GM19043 (cell line): ENCODE measurements around the gene SYCN.
"Not testable (repeated sequence)": the region's sequence is repeated elsewhere in the genome, so short reads cannot be mapped to it uniquely, and the experiment has no call there.

ENCODE experiments used
- ATAC-seq: cut with Tn5 transposase; IDR thresholded peaks from one replicate; pipeline ENCODE4 v1.9.1; 2021; ENCODE audit warnings: low read depth; ENCODE audit not compliant: unreplicated experiment

The SYCN gene

DNA sequence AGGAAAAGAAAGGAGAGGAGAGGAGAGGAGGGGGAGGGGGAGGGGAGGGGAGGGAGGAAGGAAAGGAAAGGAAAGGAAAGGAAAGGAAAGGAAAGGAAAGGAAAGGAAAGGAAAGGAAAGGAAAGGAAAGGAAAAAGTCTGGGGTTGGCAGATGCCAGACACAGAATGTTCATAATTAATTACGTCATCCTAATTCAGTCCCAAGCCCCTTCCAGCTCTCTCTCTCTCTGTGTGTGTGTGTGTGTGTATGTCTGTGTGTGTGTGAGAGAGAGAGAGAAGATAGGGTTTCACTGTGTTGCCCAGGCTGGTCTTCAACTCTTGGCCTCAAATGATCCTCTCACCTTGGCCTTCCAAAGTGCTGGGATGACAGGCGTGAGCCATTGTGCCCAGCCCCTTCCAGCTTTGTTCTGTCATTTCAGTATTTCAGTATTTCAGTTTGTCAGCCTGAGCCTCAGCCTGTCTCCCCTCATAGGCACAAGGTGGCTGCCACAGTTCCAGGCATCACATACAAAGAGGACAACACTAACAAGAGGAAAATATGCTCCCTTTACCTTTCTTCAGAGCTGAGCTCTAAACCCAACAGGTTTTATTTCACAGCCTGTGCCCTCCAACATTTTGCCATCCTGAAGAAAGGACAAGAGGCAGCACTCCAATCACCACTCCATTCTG is 26.2 kb upstream of the SYCN start:
- no peak for ATAC-seq

GRCh38 chr19:39224910-39225309 is 20.8 kb upstream of the SYCN start:
- ATAC-seq = no peak

DNA sequence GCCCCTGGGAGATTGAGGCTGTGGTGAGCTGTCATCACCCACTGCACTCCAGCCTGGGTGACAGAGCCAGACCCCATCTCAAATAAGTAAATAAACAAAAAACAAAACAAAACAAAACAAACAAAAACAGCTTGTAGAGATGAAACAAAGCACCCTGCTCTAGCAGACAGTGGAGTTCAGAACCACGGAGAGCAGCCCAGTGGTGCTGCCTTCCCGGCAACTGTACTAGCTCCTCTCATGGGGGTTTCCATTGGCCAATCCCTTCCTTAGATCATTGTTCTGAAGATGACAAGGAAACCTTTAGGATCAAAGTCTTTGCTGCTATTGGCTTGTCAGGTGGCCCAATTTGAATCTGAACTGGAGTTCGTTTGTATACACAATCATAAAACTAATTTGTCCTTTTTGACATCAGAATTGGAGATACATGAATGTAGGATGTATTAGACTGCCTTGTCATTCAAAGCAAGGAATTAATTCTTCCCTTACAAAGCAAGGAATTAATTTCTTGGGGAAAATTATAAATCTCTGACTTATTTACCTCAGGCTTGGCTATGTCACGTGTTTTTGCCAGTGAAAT is 19.7 kb upstream of the SYCN start:
- ATAC-seq = no peak

GRCh38 chr19:39219108-39219507 is 15.0 kb upstream of the SYCN start:
- ATAC-seq = not testable (repeated sequence)

GRCh38 chr19:39218230-39219007 is 14.4 kb upstream of the SYCN start:
- ATAC-seq = no peak

GRCh38 chr19:39217094-39217493 is 13.0 kb upstream of the SYCN start:
- ATAC-seq = no peak

DNA sequence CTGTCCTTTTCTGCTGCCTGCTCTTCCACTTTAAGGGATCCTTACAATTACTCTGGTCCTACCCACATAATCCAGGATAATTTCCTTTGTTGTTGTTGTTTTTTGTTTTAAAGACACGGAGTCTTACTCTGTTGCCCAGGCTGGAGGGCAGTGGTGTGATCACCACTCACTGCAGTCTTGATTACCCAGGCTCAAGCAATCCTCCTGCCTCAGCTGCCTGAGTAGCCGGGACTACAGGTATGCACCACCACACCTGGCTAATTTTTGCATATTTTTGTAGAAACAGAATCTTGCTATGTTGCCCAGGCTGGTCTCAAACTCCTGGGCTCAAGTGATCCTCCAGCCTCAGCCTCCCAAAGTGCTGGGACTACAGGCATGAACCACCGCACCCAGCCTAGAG is 11.3 kb upstream of the SYCN start:
- not testable (repeated sequence) for ATAC-seq

- no peak for ATAC-seq
These were observed 8.3 kb upstream of the SYCN start for GRCh38 chr19:39212375-39212742.

DNA sequence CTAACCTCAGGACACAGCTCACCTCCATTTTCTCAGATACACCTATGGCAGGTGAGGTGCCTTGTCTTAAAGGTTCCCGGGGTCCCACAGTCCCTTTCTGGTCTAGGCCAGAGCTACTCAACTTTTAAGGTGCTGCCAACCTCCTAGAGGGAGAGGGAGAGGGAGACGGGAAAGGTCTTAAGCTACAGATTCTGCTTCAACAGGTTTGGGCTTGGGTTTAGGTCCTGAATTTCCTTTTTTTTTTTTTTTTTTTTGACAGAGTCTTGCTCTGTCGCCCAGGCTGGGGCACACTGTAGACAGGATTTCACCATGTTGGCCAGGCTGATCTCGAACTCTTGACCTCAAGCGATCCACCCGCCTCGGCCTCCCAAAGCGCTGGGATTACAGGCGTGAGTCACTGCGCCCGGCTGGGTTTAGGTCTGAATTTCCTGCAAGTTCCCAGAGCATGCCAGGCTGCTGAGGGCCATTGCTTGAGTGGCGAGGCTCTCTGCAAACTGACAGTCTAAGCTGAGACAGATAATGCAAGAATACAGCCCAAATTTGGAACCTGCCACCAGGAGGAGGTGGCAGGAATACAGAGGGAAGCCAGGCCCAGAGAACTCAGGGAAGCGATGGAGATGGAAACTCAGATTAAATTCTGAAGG is 7.8 kb upstream of the SYCN start:
- no peak for ATAC-seq

DNA sequence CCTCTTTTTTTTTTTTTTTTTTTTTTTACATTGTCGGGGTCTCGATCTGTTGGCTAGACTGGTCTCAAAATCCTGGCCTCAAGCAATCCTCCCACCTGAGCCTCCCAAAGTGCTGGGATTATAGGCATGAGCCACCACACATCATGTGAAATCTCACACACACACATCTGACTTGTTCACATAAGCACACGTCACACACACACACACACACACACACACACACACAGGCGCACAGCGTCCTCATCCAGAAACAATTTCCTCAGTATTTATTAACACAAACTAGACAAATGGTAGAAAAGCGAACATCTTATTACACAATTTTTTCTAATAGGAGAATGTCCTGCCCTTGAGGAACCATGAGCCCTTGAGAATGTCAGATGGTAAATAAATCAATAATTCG is 5.1 kb upstream of the SYCN start:
- no peak for ATAC-seq

- ATAC-seq = no peak
These were observed 4.2 kb upstream of the SYCN start for GRCh38 chr19:39208175-39208795.

DNA sequence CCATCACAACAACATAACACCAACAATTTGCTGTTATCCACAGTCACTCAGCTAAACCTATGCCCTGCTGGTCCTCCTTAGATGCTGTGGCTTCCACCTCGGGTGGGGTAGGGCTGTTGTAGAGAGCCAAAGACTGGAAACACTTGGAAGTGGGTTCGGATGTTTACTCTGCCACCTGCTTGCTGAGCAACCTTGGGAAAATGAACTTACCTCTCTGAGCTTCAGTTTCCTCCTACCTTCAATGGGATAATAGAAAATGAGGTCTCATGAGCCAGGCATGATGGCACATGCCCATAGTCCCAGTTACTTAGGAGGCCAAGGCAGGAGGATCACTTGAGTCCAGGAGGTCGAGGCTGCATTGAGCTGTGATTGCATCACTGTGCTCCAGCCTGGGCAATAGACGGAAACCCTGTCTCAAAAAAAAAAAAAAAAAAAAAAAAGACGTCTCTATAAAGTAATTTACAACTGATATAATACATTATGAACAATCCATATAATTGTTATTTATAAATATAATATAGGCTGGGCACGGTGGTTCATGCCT is 3.3 kb upstream of the SYCN start:
- ATAC-seq = no peak

GRCh38 chr19:39206122-39206521 is 2.1 kb upstream of the SYCN start:
- ATAC-seq = no peak

DNA sequence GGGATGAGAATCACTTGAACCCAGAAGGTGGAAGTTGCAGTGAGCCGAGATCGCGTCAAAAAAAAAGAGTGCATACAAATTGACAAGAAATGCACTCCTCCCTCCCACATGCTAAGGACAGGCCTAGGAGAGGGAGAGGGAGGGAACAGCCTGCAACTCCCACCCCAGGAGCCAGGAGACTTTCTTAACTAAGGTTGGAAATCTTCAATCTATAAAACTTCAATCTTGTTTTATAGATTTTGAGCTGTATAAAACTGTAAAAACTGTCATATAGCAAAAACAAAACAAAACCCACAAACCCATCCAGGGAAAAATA is 1.3 kb upstream of the SYCN start:
- ATAC-seq = no peak

- no peak for ATAC-seq
These were observed 1.1 kb downstream of the SYCN start for GRCh38 chr19:39202998-39203355.

- ATAC-seq = no peak
These were observed 3.3 kb downstream of the SYCN start for GRCh38 chr19:39200803-39201115.

GRCh38 chr19:39200066-39200802 is 3.8 kb downstream of the SYCN start:
- no peak for ATAC-seq

DNA sequence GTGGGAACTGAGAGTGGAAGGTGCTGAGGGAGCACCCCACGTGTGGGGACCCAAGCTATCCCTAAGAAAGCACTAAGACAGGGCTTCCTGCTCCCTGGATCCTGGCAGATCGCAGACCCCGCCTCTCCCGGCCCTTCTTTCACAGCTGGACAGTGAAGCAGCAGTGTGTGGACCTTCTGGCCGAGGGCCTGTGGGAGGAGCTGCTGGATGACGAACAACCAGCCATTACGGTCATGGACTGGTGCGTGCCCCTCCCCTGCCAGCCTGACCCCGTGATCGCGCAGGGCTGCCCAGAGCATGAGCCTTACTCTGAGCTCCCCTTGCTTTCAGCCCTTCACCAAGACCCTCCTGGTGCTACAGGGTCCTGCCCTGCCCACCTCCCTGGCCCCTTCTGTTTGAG is 5.0 kb downstream of the SYCN start:
- no peak for ATAC-seq

DNA sequence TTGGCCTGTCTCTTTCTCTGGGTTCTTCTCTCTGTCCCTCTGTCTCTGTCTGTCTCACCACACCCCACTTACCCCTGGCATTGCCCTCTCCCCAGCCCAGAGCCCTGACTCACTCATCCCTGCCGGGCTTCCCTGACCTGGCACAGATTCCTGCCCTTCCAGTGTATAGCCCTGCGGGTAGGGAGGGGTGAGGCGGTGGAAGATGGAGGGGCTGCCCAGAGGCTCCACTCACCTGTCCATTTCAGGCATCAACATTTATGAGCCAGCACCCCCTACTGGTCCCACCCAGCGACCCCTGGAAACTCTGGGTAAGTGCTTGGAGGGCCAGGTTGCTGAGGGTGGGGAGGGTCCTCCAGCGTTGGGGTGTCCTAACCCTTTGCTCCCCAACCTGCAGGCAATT is 6.3 kb downstream of the SYCN start:
- no peak for ATAC-seq

GRCh38 chr19:39196860-39197562 is 7.1 kb downstream of the SYCN start, which contains the start of gene NCCRP1:
NCCRP1 (plus strand) TSS chr19:39196964; CDS start chr19:39196983, 19 bp downstream.
- no peak for ATAC-seq
